Measurements from ENCODE around the gene MEGF11. TPM values are rescaled to one million over a fixed set of nuclear protein-coding genes. Genes with fewer than 3 reads are reported as not detected.

The MEGF11 gene
- total RNA-seq, 4 donors from 2014 or later, result not detected

DNA sequence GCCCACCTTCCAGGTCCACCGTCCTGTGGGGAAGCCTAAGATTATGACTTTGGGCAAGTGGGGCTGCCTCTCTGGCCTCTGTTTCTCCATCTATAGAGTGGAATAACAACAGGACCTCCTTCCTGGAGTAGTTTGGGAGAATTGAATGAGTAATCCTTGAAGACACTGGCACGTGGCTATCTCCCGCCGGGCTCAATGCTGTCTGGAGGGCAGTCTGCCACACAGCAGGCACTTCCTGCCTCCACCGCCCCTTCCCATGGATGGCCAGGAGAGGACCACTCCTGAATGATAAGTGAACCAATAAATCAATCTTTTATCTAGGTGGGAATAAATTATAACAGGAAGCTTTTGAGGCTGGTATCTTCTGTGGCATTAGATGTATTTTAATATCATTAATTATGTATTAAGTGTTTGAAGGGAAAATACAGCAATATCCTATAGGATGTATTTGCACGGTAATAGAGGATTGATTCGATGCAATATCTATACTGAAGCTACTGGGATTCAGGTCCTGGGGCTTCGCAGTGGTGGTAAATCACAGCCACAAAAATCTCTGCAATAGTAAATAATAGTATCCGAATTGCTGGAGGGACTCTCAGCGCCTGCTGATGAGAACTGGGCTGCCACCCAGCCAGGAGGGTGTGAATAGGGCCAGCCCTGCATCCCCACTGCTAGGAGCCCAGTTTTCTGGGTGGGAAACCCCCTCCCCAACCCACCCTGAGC lies 15.9 kb downstream of the MEGF11 start:
- Histone ChIP-seq H3K4me1 (no peaks in the 10 kb centered on the region), H3K36me3 (no peaks in the 10 kb centered on the region), H3K4me3 (no peak overlapping the region), H3K27me3 (no peaks in the 10 kb centered on the region), H3K9me3 (no peaks in the 10 kb centered on the region), H3K27ac (no peak overlapping the region)
- DNase-seq, result no peak
- TF ChIP-seq, protein P1, sequence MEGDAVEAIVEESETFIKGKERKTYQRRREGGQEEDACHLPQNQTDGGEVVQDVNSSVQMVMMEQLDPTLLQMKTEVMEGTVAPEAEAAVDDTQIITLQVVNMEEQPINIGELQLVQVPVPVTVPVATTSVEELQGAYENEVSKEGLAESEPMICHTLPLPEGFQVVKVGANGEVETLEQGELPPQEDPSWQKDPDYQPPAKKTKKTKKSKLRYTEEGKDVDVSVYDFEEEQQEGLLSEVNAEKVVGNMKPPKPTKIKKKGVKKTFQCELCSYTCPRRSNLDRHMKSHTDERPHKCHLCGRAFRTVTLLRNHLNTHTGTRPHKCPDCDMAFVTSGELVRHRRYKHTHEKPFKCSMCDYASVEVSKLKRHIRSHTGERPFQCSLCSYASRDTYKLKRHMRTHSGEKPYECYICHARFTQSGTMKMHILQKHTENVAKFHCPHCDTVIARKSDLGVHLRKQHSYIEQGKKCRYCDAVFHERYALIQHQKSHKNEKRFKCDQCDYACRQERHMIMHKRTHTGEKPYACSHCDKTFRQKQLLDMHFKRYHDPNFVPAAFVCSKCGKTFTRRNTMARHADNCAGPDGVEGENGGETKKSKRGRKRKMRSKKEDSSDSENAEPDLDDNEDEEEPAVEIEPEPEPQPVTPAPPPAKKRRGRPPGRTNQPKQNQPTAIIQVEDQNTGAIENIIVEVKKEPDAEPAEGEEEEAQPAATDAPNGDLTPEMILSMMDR (IDR thresholded peaks at IDR 0.05), result no peak
- no peak for TF ChIP-seq POLR2A (IDR thresholded peaks at IDR 0.05)

DNA sequence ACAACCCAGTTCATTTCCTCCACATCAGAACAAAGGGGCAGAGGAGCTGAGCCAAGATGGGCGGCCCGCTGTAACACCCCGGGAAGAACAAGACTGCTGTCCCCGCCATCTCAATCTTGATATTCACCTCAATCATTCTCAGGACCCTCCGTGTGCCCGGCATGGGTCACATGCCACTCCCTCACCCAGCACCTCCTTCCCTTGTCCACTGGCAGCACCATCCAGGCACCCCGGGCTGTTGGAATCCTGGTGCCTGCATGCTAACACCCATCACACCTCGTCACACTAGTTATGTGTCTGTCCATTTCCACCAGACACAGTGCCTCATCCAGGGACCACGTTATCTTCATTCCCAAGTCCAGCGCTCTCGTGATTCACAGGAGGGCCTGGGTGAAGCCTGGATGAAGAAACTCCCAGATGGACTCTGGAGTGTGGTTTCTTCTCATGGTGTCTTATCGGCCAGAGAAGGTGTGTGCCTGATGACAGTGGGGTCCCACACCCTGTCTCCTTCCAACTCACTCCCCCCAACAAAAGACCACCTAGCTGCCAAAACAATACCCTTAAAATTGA lies 16.7 kb downstream of the MEGF11 start:
- no peaks in the 10 kb centered on the region for H3K9me3 ChIP-seq
- no peaks in the 10 kb centered on the region for H3K36me3 ChIP-seq
- DNase-seq, result no peak
- no peak for TF ChIP-seq POLR2A (IDR thresholded peaks at IDR 0.05)
- TF ChIP-seq, protein P1 (IDR thresholded peaks at IDR 0.05), result no peak
- no peaks in the 10 kb centered on the region for H3K4me1 ChIP-seq
- no peak overlapping the region for H3K4me3 ChIP-seq
- no peak overlapping the region for H3K27ac ChIP-seq
- H3K27me3 ChIP-seq, result no peaks in the 10 kb centered on the region

DNA sequence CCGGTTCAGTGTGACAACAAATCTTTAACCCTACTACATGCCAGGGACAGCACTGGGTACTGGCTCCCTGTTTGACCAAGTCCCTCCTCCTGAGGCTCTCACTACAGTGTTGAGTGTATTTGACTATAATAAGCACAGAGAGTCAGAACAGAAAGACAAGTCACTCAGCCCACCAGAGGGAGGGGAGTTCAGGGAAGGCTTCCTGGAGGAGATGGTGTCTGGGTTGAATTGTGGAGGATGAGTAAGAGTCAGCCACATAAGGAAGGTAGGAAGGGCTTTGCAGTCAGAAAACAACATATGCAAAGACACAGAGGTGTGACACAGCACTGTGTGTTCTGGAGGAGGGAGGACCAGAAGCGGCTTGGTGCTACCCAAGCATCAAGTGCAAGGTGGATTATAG lies 17.7 kb downstream of the MEGF11 start:
- no peaks in the 10 kb centered on the region for H3K27me3 ChIP-seq
- H3K4me3 ChIP-seq, result no peak overlapping the region
- H3K4me1 ChIP-seq, result no peaks in the 10 kb centered on the region
- no peaks in the 10 kb centered on the region for H3K36me3 ChIP-seq
- TF ChIP-seq, protein P1 (IDR thresholded peaks at IDR 0.05), result no peak
- no peak for TF ChIP-seq POLR2A (IDR thresholded peaks at IDR 0.05)
- H3K27ac ChIP-seq, result no peak overlapping the region
- DNase-seq, result no peak
- H3K9me3 ChIP-seq, result no peaks in the 10 kb centered on the region

DNA sequence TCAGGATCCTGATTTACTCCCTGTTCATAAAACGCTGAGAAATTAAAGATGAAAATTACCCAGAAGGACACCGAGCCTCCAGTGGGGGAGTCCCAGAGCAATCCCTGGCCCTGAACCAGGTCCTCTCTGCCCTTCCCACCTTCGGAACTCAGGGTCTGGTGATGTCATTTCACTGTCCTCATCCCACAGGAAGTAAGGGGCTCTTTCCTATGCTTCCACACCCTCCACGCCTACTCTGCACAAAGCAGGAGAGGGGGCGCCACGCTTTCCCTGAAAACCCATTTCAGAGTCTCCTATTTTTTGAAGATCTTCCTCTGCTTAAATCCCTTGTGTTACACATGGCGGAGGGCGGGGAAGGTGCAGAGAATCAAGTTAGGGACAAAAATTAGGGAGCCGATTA lies 18.8 kb downstream of the MEGF11 start:
- Histone ChIP-seq H3K27ac (no peak overlapping the region), H3K4me1 (no peaks in the 10 kb centered on the region), H3K4me3 (no peak overlapping the region), H3K9me3 (no peaks in the 10 kb centered on the region), H3K36me3 (no peaks in the 10 kb centered on the region), H3K27me3 (no peaks in the 10 kb centered on the region)
- TF ChIP-seq POLR2A (IDR thresholded peaks at IDR 0.05), result no peak
- no peak for DNase-seq

DNA sequence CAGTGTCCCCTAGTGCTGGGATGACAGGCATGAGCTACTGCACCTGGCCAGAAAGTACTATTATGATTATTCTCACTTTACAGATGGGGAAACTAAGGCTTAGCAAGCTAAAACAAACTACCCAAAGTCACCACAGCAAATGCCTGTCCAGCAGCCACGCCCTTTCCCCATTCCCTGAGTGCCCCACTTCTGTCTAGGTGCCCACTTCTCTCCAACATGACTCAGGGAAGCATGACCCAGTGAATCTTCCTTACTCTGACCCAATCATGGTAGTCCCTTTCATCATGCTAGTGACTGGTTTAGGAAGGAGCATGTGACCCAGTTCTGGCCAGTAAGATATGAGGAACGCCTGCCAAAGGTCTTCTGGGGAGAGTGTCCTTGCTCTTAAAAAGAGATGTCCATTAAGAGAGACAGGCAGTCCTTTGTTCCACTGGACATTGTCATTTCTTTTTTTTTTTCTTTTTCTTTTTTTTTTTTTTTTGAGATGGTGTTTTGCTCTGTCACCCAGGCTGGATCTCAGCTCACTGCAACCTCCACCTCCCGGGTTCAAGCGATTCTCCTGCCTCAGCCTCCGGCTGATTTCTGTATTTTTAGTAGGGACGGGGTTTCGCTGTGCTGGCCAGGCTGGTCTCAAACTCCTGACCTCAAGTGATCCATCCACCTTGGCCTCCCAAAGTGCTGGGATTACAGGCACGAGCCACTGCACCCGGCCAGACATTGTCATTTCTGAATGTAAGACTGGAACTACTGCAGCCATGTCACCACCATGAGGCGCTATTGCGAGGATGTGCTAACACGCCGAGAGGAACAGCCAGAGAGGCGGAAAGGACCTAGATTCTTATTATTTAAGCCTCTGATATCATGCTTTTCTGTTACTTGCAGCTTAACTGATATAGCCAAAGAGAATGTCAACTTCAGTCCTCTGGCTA lies 19.8 kb downstream of the MEGF11 start:
- H3K9me3 ChIP-seq, result no peaks in the 10 kb centered on the region
- H3K4me1 ChIP-seq, result no peaks in the 10 kb centered on the region
- TF ChIP-seq POLR2A (IDR thresholded peaks at IDR 0.05), result no peak
- TF ChIP-seq, protein P1 (IDR thresholded peaks at IDR 0.05), result no peak

DNA sequence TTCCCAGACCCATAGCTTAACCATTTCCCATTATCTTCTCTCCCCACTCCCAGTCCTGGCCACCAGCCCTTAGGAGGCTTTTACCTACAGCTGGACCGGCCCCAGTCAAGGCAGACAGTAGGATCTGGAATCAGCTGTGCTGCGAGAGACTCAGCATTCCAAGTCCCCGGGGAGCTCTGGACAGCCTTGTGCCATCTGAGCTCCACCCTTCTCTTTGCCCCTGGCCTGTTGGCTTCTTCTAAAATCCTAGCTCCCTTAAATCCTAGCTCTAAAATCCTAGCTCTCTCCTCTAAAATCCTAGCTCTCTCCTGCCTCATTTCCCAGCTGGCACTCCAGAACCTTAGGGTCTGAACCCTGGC lies 21.3 kb downstream of the MEGF11 start:
- no peak for DNase-seq

More for the DNA sequence above, 19.8 kb downstream of the MEGF11 start:
- no peak for DNase-seq
- no peaks in the 10 kb centered on the region for H3K36me3 ChIP-seq
- no peak overlapping the region for H3K4me3 ChIP-seq
- no peak overlapping the region for H3K27ac ChIP-seq
- H3K27me3 ChIP-seq, result no peaks in the 10 kb centered on the region

More for the DNA sequence above, 21.3 kb downstream of the MEGF11 start:
- Histone ChIP-seq H3K4me1 (no peaks in the 10 kb centered on the region), H3K9me3 (no peaks in the 10 kb centered on the region), H3K27ac (no peak overlapping the region), H3K36me3 (no peaks in the 10 kb centered on the region), H3K27me3 (no peaks in the 10 kb centered on the region), H3K4me3 (no peak overlapping the region)
- no peak for TF ChIP-seq POLR2A (IDR thresholded peaks at IDR 0.05)
- TF ChIP-seq, protein P1 (IDR thresholded peaks at IDR 0.05), result no peak

Data from Peyer's patch (tissue), 4 donors.